Cardiac fibroblast (primary cell): ENCODE measurements around the gene RIC1.

Experiments
- DNase-seq, 2 donors: peaks; one replicate each; pipeline versions ENCODE4 v3.0.0 to v3.0.0-alpha.2; 2010; ENCODE audit warnings: low read depth in 2 of 2
- H3K4me3 ChIP-seq, 2 donors: replicated peaks in 1 of 2; 1 replicate in 1 of 2; 2 replicates in 1 of 2; pipeline ENCODE4 v1.5.1; 2011; ENCODE audit warnings: low read depth in 2 of 2, low read length in 2 of 2, mild to moderate bottlenecking in 2 of 2, moderate library complexity in 1 of 2
- TF ChIP-seq, protein P1 (sequence below): IDR thresholded peaks from one replicate; pipeline ENCODE4 v1.5.1; 2011; ENCODE audit warnings: low read depth, mild to moderate bottlenecking, low read length, inconsistent platforms

The RIC1 gene

DNA sequence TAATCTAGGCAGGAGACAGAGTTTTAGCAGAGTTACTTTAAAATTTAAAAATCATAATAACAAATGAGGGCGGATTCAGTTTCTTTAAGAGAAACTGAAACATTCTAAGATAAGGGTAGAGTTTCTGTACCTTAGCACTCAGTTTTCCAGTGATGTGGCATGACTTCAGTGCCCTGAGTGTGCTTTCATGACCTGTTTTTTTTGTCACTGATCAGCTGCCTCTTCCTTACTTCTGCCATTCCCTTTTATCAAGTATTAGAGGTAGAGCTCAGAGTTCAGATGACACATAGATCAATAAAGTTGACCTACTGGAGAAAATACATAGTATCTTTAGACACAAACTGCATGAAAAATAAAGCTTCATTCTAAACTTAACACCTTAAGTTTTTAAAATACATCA is 121.7 kb downstream of the RIC1 start:
- TF ChIP-seq, protein P1, sequence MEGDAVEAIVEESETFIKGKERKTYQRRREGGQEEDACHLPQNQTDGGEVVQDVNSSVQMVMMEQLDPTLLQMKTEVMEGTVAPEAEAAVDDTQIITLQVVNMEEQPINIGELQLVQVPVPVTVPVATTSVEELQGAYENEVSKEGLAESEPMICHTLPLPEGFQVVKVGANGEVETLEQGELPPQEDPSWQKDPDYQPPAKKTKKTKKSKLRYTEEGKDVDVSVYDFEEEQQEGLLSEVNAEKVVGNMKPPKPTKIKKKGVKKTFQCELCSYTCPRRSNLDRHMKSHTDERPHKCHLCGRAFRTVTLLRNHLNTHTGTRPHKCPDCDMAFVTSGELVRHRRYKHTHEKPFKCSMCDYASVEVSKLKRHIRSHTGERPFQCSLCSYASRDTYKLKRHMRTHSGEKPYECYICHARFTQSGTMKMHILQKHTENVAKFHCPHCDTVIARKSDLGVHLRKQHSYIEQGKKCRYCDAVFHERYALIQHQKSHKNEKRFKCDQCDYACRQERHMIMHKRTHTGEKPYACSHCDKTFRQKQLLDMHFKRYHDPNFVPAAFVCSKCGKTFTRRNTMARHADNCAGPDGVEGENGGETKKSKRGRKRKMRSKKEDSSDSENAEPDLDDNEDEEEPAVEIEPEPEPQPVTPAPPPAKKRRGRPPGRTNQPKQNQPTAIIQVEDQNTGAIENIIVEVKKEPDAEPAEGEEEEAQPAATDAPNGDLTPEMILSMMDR, result no peak
- no peak for DNase-seq
- H3K4me3 ChIP-seq, result no peak overlapping the region

DNA sequence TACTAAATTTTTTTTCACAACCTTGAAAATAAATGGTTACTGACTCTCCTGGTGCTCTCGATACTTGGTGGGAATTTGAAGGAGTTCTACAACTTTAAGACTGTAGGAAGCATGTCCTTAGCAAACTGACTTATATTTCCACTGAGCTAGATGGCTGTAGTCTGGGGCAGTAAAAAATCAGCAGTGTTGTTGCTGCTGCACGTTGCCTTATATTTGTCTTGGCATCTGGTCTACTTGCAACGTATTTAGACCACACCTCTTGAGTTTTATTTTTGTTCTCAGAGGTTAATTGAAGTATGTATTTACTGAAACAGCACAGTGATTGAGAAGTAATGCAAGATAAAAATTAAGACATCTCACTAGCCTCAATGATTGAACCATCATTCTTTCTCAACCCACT is 127.7 kb downstream of the RIC1 start:
- DNase-seq, result no peak
- H3K4me3 ChIP-seq, result no peak overlapping the region
- TF ChIP-seq, protein P1, result no peak

DNA sequence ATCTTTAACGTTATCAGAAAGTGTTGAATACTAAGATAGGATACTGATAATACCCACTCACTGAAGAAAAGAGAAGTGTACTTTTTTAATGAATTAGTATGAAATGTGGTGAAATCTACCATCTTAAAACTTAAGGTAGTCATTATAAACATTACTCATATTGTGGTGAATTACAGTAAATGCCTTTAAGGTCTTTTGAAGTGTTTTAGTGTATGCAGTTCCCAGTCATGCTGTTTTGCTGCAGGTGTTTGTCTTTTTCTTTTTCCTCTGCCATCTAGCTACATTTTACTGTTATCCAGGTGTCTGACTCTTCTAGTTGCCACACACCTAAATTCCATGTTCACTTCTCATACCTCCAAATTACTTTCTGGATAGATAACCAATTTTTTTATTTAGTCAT is 131.4 kb downstream of the RIC1 start:
- no peak for DNase-seq
- TF ChIP-seq, protein P1, result no peak
- no peak overlapping the region for H3K4me3 ChIP-seq

DNA sequence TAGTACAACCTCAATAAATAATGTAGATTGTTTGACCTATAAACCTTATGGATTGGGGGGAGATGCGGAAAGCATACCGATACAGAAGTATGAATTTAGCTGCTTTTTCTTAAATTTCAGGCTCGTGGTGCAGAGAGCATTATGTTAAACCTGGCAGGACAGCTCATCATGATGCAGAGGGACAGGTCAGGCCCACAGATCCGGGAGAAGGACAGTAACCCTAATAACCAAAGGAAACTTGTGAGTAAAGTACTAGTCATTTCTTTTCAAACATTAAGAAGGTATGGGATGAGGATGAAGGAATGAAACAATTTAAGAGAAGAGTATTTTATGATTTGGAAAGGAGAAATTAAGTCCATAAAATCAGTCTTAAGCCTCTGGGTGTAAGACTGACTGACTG is 133.5 kb downstream of the RIC1 start:
- DNase-seq, result peak in 1 of 2 donors; percentile 14
- H3K4me3 ChIP-seq, result no peak overlapping the region
- TF ChIP-seq, protein P1, result no peak

DNA sequence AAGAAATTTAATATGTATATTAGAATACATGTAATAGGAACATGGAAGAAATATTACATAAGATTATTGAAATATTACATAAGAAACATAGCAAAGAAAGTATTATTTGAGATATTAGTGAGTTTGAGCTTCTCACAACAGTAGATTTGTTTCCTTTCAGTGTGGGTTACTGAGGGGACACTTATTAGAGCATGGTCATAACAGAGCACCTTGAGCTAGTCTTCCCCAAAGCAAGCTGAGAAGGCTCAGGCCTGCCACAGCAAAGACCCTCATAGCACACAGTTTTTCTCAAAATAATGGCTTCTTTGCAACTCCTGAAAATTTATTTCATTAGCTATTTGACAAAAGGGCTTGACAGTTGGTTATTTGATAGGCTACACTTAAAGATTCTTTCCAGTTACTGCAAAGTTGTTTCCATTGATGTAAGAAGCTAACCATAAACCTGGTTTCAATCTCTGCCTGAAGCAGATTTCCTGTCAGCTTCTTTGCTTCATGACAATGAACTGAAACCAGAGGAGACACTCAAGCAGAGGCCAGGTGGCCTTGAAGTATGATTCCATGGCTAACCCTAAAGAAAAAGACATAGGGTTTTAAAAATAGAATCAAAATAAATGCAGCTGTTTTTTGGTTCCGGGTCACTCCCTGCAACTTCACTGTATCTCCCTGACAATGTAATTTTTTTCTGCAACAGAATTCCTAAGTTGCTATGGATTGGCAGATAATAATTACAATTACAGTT is 135.4 kb downstream of the RIC1 start:
- H3K4me3 ChIP-seq, result no peak overlapping the region
- no peak for DNase-seq
- TF ChIP-seq, protein P1, result no peak

DNA sequence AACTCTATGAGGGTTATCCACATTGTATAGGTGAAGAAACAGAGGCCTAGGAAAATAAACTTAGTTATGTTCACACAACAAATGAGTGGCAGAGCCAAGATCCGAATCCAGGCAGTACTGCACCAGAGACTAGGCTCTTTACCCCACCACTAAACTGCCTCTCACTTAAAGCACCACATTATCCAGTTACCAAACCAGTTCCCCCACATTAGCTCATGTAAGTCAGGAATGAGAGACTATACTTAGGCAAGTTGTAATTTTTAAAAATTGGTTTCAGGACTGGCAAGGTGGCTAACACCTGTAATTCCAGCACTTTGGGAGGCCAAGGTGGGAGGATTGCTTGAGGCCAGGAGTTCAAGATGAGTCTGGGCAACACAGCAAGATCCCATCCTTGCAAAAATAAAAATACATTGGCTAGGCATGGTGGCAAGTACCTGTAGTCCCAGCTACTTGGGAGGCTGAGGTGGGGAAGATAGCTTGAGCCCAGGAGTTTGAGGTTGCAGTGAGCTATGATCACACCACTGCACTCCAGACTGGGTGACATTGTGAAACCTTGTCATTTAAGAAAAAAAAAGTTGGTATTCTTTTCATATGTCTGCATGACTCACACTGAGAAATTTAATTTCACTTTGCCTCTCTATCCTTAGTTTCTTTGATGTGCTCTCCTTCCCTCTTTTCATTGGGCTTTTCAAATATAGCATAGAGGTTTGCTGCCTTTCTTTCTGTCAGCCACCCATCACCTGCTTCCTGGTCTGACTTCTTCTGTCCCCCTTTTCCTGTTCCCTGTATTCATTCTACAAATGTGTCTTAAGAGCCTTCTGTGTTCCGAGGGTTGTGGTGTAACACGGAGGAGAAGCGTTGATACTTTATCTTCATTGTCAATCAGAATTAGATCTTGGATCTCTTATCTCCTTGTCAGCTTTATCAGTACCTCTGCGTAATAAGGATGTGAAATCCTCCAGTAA is 139.3 kb downstream of the RIC1 start:
- TF ChIP-seq, protein P1, result no peak
- peak in 1 of 2 donors; percentile 18 for DNase-seq

More for the DNA sequence above, 139.3 kb downstream of the RIC1 start:
- no peak overlapping the region for H3K4me3 ChIP-seq
